ENCODE data around the gene MSANTD3. TPM values are rescaled to one million over a fixed set of nuclear protein-coding genes. Genes with fewer than 3 reads are reported as not detected.

Gene MSANTD3
- total and polyA plus RNA-seq, 8 donors, result 1.2 to 121 (median 17.4) TPM

GRCh38 chr9:100488177-100488576 is 61.2 kb downstream of the MSANTD3 start:
- no peaks in the 10 kb centered on the region for H3K9me3 ChIP-seq
- 74 to 94% (median 86%) methylated on average over 1 of the region's 1 CpG for WGBS, 5 donors
- no peak for TF ChIP-seq POLR2AphosphoS5 (IDR thresholded peaks at IDR 0.05)
- TF ChIP-seq EP300 (IDR thresholded peaks at IDR 0.05), result no peak
- TF ChIP-seq POLR2A (IDR thresholded peaks at IDR 0.05), result no peak
- TF ChIP-seq CTCF (IDR thresholded peaks at IDR 0.05), result no peak
- no peaks in the 10 kb centered on the region for H3K36me3 ChIP-seq
- H3K27ac ChIP-seq, result no peak overlapping the region
- intact Hi-C loops (cut with DNase I; ENCODE audit: low total_unique reads), result no loop called here
- H3K4me3 ChIP-seq, result no peak overlapping the region
- H3K27me3 ChIP-seq, result no peaks in the 10 kb centered on the region
- H3K4me1 ChIP-seq, result no peaks in the 10 kb centered on the region
- DNase-seq, result no peak

- Histone ChIP-seq H3K27ac (no peak overlapping the region), H3K27me3 (no peaks in the 10 kb centered on the region), H3K36me3 (no peaks in the 10 kb centered on the region), H3K9me3 (no peaks in the 10 kb centered on the region), H3K4me1 (no peaks in the 10 kb centered on the region), H3K4me3 (no peak overlapping the region)
- intact Hi-C loops (cut with DNase I; ENCODE audit: low total_unique reads), result no loop called here
- 72 to 83% (median 81%) methylated on average over 4 of the region's 4 CpGs for WGBS, 5 donors
- DNase-seq, result no peak
- TF ChIP-seq EP300 (IDR thresholded peaks at IDR 0.05), result no peak
- no peak for TF ChIP-seq POLR2AphosphoS5 (IDR thresholded peaks at IDR 0.05)
- TF ChIP-seq POLR2A (IDR thresholded peaks at IDR 0.05), result no peak
- TF ChIP-seq CTCF (IDR thresholded peaks at IDR 0.05), result no peak
These were observed 62.9 kb downstream of the MSANTD3 start for GRCh38 chr9:100489836-100490235.

- H3K27me3 ChIP-seq, result no peaks in the 10 kb centered on the region
- intact Hi-C loops (cut with DNase I; ENCODE audit: low total_unique reads), result no loop called here
- no peak for TF ChIP-seq EP300 (IDR thresholded peaks at IDR 0.05)
- no peak for TF ChIP-seq POLR2A (IDR thresholded peaks at IDR 0.05)
- TF ChIP-seq POLR2AphosphoS5 (IDR thresholded peaks at IDR 0.05), result no peak
- TF ChIP-seq CTCF (IDR thresholded peaks at IDR 0.05), result no peak
- 77 to 89% (median 83%) methylated on average over 2 of the region's 2 CpGs for WGBS, 5 donors
- DNase-seq, result peak in 1 of 2 donors; percentile 7
- H3K4me1 ChIP-seq, result no peaks in the 10 kb centered on the region
- H3K27ac ChIP-seq, result no peak overlapping the region
- no peaks in the 10 kb centered on the region for H3K9me3 ChIP-seq
- no peak overlapping the region for H3K4me3 ChIP-seq
- H3K36me3 ChIP-seq, result no peaks in the 10 kb centered on the region
These were observed 66.0 kb downstream of the MSANTD3 start for GRCh38 chr9:100492952-100493351.

- TF ChIP-seq POLR2A (IDR thresholded peaks at IDR 0.05) (no peak), POLR2AphosphoS5 (IDR thresholded peaks at IDR 0.05) (no peak), EP300 (IDR thresholded peaks at IDR 0.05) (no peak), CTCF (IDR thresholded peaks at IDR 0.05) (no peak)
- Histone ChIP-seq H3K36me3 (no peaks in the 10 kb centered on the region), H3K27ac (no peak overlapping the region), H3K4me1 (no peaks in the 10 kb centered on the region), H3K27me3 (no peaks in the 10 kb centered on the region), H3K4me3 (no peak overlapping the region), H3K9me3 (no peaks in the 10 kb centered on the region)
- WGBS, 5 donors, result 82 to 86% (median 85%) methylated on average over 5 of the region's 5 CpGs
- intact Hi-C loops (cut with DNase I; ENCODE audit: low total_unique reads), result no loop called here
- DNase-seq, result no peak
These were observed 71.6 kb downstream of the MSANTD3 start for GRCh38 chr9:100498592-100498991.
